ENCODE measurements around the gene ADAMTSL3.
"Not testable (repeated sequence)": the region's sequence is repeated elsewhere in the genome, so short reads cannot be mapped to it uniquely, and the experiment has no call there.

The ADAMTSL3 gene

GRCh38 chr15:84037301-84037700, 383.4 kb downstream of the ADAMTSL3 start:
- DNase-seq (ENCODE audit: low read depth, low spot score): no peak
- no peaks in the 10 kb centered on the region for H3K27me3 ChIP-seq (ENCODE audit: insufficient read depth, insufficient read length)
- TF ChIP-seq SUZ12 (IDR thresholded peaks at IDR 0.05; ENCODE audit: extremely low read depth, insufficient read depth, insufficient read length) (no peak), YY1 (IDR thresholded peaks at IDR 0.05; ENCODE audit: insufficient read depth, insufficient read length) (no peak), ZNF274 (IDR thresholded peaks at IDR 0.05; ENCODE audit: low read depth, low read length) (no peak)
- H3K36me3 ChIP-seq (ENCODE audit: insufficient read depth, insufficient read length, low read length): no peaks in the 10 kb centered on the region
- H3K9ac ChIP-seq (ENCODE audit: insufficient read length, low read depth): no peak overlapping the region
- no peak overlapping the region for H3K4me3 ChIP-seq (ENCODE audit: insufficient read length, low read depth)
- H3K4me1 ChIP-seq (ENCODE audit: insufficient read depth, insufficient read length): no peaks in the 10 kb centered on the region
- H3K9me3 ChIP-seq (ENCODE audit: insufficient read depth, low read length): no peaks in the 10 kb centered on the region

- peak overlapping the region; percentile 62 for H3K4me3 ChIP-seq (ENCODE audit: insufficient read length, low read depth)
- peak; percentile 64 for DNase-seq (ENCODE audit: low read depth, low spot score)
- not testable (repeated sequence) for H3K36me3 ChIP-seq (ENCODE audit: insufficient read depth, insufficient read length, low read length); H3K4me1 ChIP-seq (ENCODE audit: insufficient read depth, insufficient read length); H3K27me3 ChIP-seq (ENCODE audit: insufficient read depth, insufficient read length)
- peaks cover 12% of the 10 kb centered on the region for H3K9me3 ChIP-seq (ENCODE audit: insufficient read depth, low read length)
- H3K9ac ChIP-seq (ENCODE audit: insufficient read length, low read depth): peak overlapping the region; percentile 51
Observed at GRCh38 chr15:84042434-84043056, 388.6 kb downstream of the ADAMTSL3 start.

GRCh38 chr15:84046064-84046637, 392.2 kb downstream of the ADAMTSL3 start:
- no peak for TF ChIP-seq ZNF274 (IDR thresholded peaks at IDR 0.05; ENCODE audit: low read depth, low read length)
- no peak for TF ChIP-seq SUZ12 (IDR thresholded peaks at IDR 0.05; ENCODE audit: extremely low read depth, insufficient read depth, insufficient read length)
- no peak for TF ChIP-seq YY1 (IDR thresholded peaks at IDR 0.05; ENCODE audit: insufficient read depth, insufficient read length)
- H3K4me1 ChIP-seq (ENCODE audit: insufficient read depth, insufficient read length): no peaks in the 10 kb centered on the region
- H3K36me3 ChIP-seq (ENCODE audit: insufficient read depth, insufficient read length, low read length): no peaks in the 10 kb centered on the region
- H3K27me3 ChIP-seq (ENCODE audit: insufficient read depth, insufficient read length): no peaks in the 10 kb centered on the region
- DNase-seq (ENCODE audit: low read depth, low spot score): no peak
- H3K9ac ChIP-seq (ENCODE audit: insufficient read length, low read depth): no peak overlapping the region
- no peak overlapping the region for H3K4me3 ChIP-seq (ENCODE audit: insufficient read length, low read depth)
- H3K9me3 ChIP-seq (ENCODE audit: insufficient read depth, low read length): peaks cover 13% of the 10 kb centered on the region

- not testable (repeated sequence) for H3K4me3 ChIP-seq (ENCODE audit: insufficient read length, low read depth)
- peaks cover 13% of the 10 kb centered on the region for H3K9me3 ChIP-seq (ENCODE audit: insufficient read depth, low read length)
Observed at GRCh38 chr15:84049480-84049879, 395.6 kb downstream of the ADAMTSL3 start.

GRCh38 chr15:84050076-84050475, 396.2 kb downstream of the ADAMTSL3 start:
- no peak for DNase-seq (ENCODE audit: low read depth, low spot score)
- Histone ChIP-seq H3K9ac (ENCODE audit: insufficient read length, low read depth) (no peak overlapping the region), H3K4me1 (ENCODE audit: insufficient read depth, insufficient read length) (no peaks in the 10 kb centered on the region), H3K4me3 (ENCODE audit: insufficient read length, low read depth) (no peak overlapping the region), H3K9me3 (ENCODE audit: insufficient read depth, low read length) (peaks cover 13% of the 10 kb centered on the region), H3K36me3 (ENCODE audit: insufficient read depth, insufficient read length, low read length) (no peaks in the 10 kb centered on the region), H3K27me3 (ENCODE audit: insufficient read depth, insufficient read length) (no peaks in the 10 kb centered on the region)
- TF ChIP-seq SUZ12 (IDR thresholded peaks at IDR 0.05; ENCODE audit: extremely low read depth, insufficient read depth, insufficient read length) (no peak), ZNF274 (IDR thresholded peaks at IDR 0.05; ENCODE audit: low read depth, low read length) (no peak), YY1 (IDR thresholded peaks at IDR 0.05; ENCODE audit: insufficient read depth, insufficient read length) (no peak)

More at GRCh38 chr15:84049480-84049879, 395.6 kb downstream of the ADAMTSL3 start:
- H3K27me3 ChIP-seq (ENCODE audit: insufficient read depth, insufficient read length); H3K4me1 ChIP-seq (ENCODE audit: insufficient read depth, insufficient read length); H3K36me3 ChIP-seq (ENCODE audit: insufficient read depth, insufficient read length, low read length); DNase-seq (ENCODE audit: low read depth, low spot score); H3K9ac ChIP-seq (ENCODE audit: insufficient read length, low read depth): not testable (repeated sequence)

- DNase-seq (ENCODE audit: low read depth, low spot score); H3K9ac ChIP-seq (ENCODE audit: insufficient read length, low read depth): not testable (repeated sequence)
- H3K9me3 ChIP-seq (ENCODE audit: insufficient read depth, low read length): peaks cover 13% of the 10 kb centered on the region
Observed at GRCh38 chr15:84051146-84051545, 397.2 kb downstream of the ADAMTSL3 start.

GRCh38 chr15:84054544-84054943, 400.6 kb downstream of the ADAMTSL3 start:
- not testable (repeated sequence) for DNase-seq (ENCODE audit: low read depth, low spot score)

More at GRCh38 chr15:84051146-84051545, 397.2 kb downstream of the ADAMTSL3 start:
- H3K36me3 ChIP-seq (ENCODE audit: insufficient read depth, insufficient read length, low read length); H3K4me1 ChIP-seq (ENCODE audit: insufficient read depth, insufficient read length); H3K27me3 ChIP-seq (ENCODE audit: insufficient read depth, insufficient read length); H3K4me3 ChIP-seq (ENCODE audit: insufficient read length, low read depth): not testable (repeated sequence)

GRCh38 chr15:84057714-84058331, 403.9 kb downstream of the ADAMTSL3 start:
- Histone ChIP-seq H3K36me3 (ENCODE audit: insufficient read depth, insufficient read length, low read length) (no peaks in the 10 kb centered on the region), H3K9ac (ENCODE audit: insufficient read length, low read depth) (no peak overlapping the region), H3K4me1 (ENCODE audit: insufficient read depth, insufficient read length) (no peaks in the 10 kb centered on the region), H3K4me3 (ENCODE audit: insufficient read length, low read depth) (no peak overlapping the region), H3K9me3 (ENCODE audit: insufficient read depth, low read length) (peaks cover 13% of the 10 kb centered on the region), H3K27me3 (ENCODE audit: insufficient read depth, insufficient read length) (no peaks in the 10 kb centered on the region)
- TF ChIP-seq SUZ12 (IDR thresholded peaks at IDR 0.05; ENCODE audit: extremely low read depth, insufficient read depth, insufficient read length) (no peak), YY1 (IDR thresholded peaks at IDR 0.05; ENCODE audit: insufficient read depth, insufficient read length) (no peak), ZNF274 (IDR thresholded peaks at IDR 0.05; ENCODE audit: low read depth, low read length) (no peak)
- DNase-seq (ENCODE audit: low read depth, low spot score): peak; percentile 47

More at GRCh38 chr15:84054544-84054943, 400.6 kb downstream of the ADAMTSL3 start:
- not testable (repeated sequence) for H3K36me3 ChIP-seq (ENCODE audit: insufficient read depth, insufficient read length, low read length); H3K27me3 ChIP-seq (ENCODE audit: insufficient read depth, insufficient read length); H3K4me1 ChIP-seq (ENCODE audit: insufficient read depth, insufficient read length); H3K9ac ChIP-seq (ENCODE audit: insufficient read length, low read depth); H3K4me3 ChIP-seq (ENCODE audit: insufficient read length, low read depth)
- H3K9me3 ChIP-seq (ENCODE audit: insufficient read depth, low read length): peaks cover 11% of the 10 kb centered on the region

GRCh38 chr15:84063674-84064073, 409.8 kb downstream of the ADAMTSL3 start:
- not testable (repeated sequence) for H3K9ac ChIP-seq (ENCODE audit: insufficient read length, low read depth); DNase-seq (ENCODE audit: low read depth, low spot score); H3K4me1 ChIP-seq (ENCODE audit: insufficient read depth, insufficient read length); H3K36me3 ChIP-seq (ENCODE audit: insufficient read depth, insufficient read length, low read length); H3K4me3 ChIP-seq (ENCODE audit: insufficient read length, low read depth); H3K27me3 ChIP-seq (ENCODE audit: insufficient read depth, insufficient read length)
- H3K9me3 ChIP-seq (ENCODE audit: insufficient read depth, low read length): peaks cover 13% of the 10 kb centered on the region

GRCh38 chr15:84068674-84069073, 414.8 kb downstream of the ADAMTSL3 start:
- H3K36me3 ChIP-seq (ENCODE audit: insufficient read depth, insufficient read length, low read length): not testable (repeated sequence)

More at GRCh38 chr15:84068674-84069073, 414.8 kb downstream of the ADAMTSL3 start:
- H3K4me1 ChIP-seq (ENCODE audit: insufficient read depth, insufficient read length); H3K27me3 ChIP-seq (ENCODE audit: insufficient read depth, insufficient read length); H3K9ac ChIP-seq (ENCODE audit: insufficient read length, low read depth); H3K4me3 ChIP-seq (ENCODE audit: insufficient read length, low read depth); H3K9me3 ChIP-seq (ENCODE audit: insufficient read depth, low read length); DNase-seq (ENCODE audit: low read depth, low spot score): not testable (repeated sequence)
